Sciatic nerve (tissue), 2 donors: ENCODE data around the gene HTATSF1. TPM values are rescaled to one million over a fixed set of nuclear protein-coding genes. Genes with fewer than 3 reads are reported as not detected.
A peak's percentile ranks its signal among the peaks of the same experiment; 100 is the strongest.

ENCODE experiments used
- ATAC-seq: fragments of 200-7000 bp; cut with Tn5 transposase; one replicate; pipeline ENCODE4 v1.9.1; 2020; ENCODE audit warnings: mild to moderate bottlenecking, moderate library complexity
- DNase-seq: peaks from one replicate; pipeline ENCODE4 v3.0.0-alpha.2; 2020; ENCODE audit warnings: low spot score
- intact Hi-C: fragments of 100-400 bp; cut with DNase I; formaldehyde crosslinking; loops from one replicate; pipeline ENCODE4 v1.14.2; 2022
- total RNA-seq: library from RNA; stranded (reverse); fragmentation: NEBNext Ultra II Directional; extraction: Animal tissue kit (Norgen Biotek cat#: 25700); gene quantifications from one replicate; pipeline ENCODE4 v1.2.1, GENCODE V29; 2021
- donor health status: DM: no; HTN: no; CAD: no.
- donor health status: DM: no; HTN: no; CAD: no.

The HTATSF1 gene
- total RNA-seq, result 35.2 TPM

GRCh38 chrX:136497556-136498052 is at the start of gene HTATSF1:
Gene HTATSF1, plus strand, starts transcription at chrX:136497592. Its CDS starts 93 bp downstream, at chrX:136497685.
- intact Hi-C loops, result no loop called here
- DNase-seq (peak; percentile 58), ATAC-seq (peak; percentile 9)

DNA sequence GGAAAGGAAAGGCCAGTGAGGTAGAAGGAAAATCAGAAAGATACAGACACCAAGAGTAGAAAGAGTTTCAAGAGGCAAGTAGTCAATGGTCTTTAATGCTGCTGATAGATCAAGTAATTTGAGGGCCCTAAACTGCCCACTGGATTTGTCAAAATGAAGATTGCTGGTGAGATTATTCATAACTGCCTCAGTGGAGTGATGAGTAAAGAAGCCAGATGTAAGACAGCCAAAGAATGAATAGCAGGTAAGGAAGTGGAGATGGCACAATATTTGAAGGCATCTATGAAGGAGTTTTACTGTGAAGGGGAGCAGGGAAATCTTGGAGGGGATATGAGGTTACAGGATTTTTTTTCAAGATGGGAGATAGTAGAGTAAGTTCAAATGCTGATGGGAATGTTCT is 49.4 kb upstream of the HTATSF1 start:
- ATAC-seq, result no peak
- intact Hi-C loops, result no loop called here
- no peak for DNase-seq

- DNase-seq, result no peak
- intact Hi-C loops, result no loop called here
- ATAC-seq, result no peak
Measured at GRCh38 chrX:136450050-136450830, 47.2 kb upstream of the HTATSF1 start.

DNA sequence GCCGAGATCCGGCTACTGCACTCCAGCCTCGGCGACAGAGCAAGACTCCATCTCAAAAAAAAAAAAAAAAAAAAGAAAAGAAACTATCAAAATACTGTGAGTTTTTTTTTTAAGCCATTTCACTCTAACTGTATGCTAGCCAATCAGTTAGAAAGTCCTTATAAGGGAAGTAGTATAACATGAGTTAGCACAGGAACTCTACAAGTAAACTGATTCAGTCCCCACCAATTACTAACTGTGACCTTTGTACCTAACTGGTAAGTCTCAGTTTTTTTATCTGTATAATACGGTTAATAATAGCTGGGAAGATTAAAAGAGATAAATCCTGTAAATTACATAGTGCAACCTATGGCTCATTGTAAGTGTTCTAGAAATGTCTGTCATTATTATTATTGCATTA is 44.8 kb upstream of the HTATSF1 start:
- no peak for ATAC-seq
- intact Hi-C loops, result no loop called here

GRCh38 chrX:136453114-136453513 is 44.3 kb upstream of the HTATSF1 start:
- DNase-seq, result no peak
- no peak for ATAC-seq
- intact Hi-C loops, result no loop called here

More for the DNA sequence above, 44.8 kb upstream of the HTATSF1 start:
- no peak for DNase-seq

DNA sequence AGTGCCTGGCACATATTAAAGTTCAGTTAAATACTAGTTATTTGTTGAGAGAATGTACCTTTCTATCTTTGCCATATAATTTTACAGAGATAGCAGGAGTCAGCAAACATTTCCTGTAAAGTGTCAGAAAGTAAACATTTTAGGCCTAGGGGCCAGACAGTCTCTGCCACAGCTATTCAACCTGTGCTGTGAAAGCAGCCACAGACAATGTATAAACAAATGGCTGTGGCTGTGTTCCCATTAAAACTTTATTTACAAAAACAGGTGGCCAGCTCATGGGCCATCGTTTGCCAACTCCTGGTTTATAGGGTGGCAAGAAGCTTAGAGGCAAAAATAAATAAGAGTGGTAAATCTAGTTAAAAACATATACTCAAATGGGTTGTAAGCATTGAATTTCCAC is 43.6 kb upstream of the HTATSF1 start:
- no peak for DNase-seq
- ATAC-seq, result no peak
- intact Hi-C loops, result no loop called here

GRCh38 chrX:136456133-136456532 is 41.3 kb upstream of the HTATSF1 start:
- no peak for ATAC-seq
- intact Hi-C loops, result no loop called here
- DNase-seq, result no peak

DNA sequence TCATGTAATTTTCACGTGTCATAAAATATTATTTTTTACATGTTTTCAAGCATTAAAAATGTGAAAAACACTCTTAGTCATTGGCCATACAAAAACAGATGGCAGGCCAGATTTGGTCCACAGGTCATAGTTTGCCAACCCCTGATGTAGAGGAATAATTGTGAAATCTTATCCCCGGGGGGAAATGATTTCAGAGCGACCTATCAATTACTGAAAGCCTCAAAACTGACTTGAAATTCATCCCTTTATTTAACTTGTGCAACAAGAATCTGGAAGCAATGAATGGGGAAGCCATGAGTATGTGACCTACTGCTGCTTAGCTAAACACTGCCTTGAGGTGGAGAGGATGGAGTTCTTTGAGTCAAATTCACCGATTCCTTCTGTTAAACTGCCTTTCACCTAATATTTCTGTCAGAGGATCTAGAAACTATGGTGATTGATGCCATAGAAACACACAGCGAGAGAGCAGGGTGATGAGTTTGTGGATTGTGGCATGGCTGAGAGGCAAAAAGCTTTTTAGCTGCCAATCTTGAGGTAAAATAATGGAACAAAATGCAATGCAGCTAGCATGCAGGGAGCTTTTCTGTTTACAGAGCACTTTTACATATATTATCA is 40.0 kb upstream of the HTATSF1 start:
- ATAC-seq (peak; percentile 84), DNase-seq (no peak)
- intact Hi-C loops, result no loop called here

DNA sequence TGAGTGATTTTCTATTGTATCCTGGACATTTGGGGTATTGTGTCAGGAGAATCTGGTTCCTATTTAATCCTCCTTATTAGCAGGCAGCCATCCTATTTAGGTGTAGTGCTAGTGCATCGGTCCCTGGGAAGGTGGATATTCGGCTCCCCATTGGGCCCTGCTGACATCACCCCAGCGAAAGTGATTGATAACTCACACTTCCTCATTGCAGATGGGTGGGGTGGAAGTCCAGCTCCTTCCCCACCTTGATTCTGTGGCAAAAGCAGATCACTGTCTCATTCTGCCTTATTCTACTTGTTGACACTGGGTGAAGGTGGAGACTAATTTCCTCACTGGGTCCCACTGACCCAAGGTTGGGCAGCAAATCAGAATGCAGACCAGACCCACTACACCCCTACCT is 32.8 kb upstream of the HTATSF1 start:
- intact Hi-C loops, result no loop called here
- DNase-seq (no peak), ATAC-seq (no peak)

DNA sequence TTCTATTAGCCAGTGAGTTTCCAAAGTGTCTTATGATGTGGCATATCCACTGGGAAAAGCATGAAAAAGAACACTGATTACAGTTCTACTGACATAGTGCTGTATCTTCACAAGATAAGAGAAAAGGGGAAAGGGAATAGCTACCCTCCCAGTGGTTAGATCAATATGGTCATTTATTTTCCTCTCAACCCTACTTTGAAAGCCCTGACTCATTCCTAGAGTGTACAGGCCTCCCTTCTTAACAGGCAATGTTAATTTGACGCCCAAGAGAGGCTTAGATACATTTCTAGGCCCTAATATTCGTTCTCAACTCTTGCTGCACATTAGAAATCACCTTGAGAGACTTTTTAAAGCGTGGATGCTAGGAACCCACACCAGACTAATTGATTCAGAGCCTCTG is 30.1 kb upstream of the HTATSF1 start:
- ATAC-seq (no peak), DNase-seq (no peak)
- intact Hi-C loops, result no loop called here

GRCh38 chrX:136468391-136469103 is 28.8 kb upstream of the HTATSF1 start:
- DNase-seq, result no peak
- intact Hi-C loops, result no loop called here
- no peak for ATAC-seq

DNA sequence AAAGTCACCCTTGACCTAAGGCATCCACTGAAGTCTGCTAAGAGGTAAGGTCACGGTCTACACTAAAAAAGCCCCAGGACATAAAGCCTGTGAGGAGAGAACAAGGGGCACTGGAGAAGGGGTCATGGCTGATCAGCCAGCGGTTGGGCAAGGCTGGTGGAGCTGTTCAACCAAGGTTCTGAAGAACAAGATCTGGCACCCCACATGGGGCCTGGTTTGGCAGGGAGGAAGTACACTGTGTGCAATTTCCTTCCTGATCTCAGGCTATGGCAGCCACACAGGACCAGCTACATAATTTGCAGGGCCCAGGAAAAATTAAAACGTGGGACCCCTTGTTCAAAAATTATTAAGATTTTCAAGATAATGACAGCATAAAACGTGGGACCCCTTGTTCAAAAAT is 23.7 kb upstream of the HTATSF1 start:
- DNase-seq (no peak), ATAC-seq (no peak)
- intact Hi-C loops, result no loop called here

- intact Hi-C loops, result no loop called here
- DNase-seq, result no peak
- ATAC-seq, result no peak
Measured at GRCh38 chrX:136475236-136475635, 22.2 kb upstream of the HTATSF1 start.

- ATAC-seq (no peak), DNase-seq (no peak)
- intact Hi-C loops, result no loop called here
Measured at GRCh38 chrX:136476501-136476900, 20.9 kb upstream of the HTATSF1 start.

- ATAC-seq (no peak), DNase-seq (no peak)
- intact Hi-C loops, result no loop called here
Measured at GRCh38 chrX:136477026-136477425, 20.4 kb upstream of the HTATSF1 start.

- no peak for ATAC-seq
- intact Hi-C loops, result no loop called here
- no peak for DNase-seq
Measured at GRCh38 chrX:136480383-136480782, 17.0 kb upstream of the HTATSF1 start.

DNA sequence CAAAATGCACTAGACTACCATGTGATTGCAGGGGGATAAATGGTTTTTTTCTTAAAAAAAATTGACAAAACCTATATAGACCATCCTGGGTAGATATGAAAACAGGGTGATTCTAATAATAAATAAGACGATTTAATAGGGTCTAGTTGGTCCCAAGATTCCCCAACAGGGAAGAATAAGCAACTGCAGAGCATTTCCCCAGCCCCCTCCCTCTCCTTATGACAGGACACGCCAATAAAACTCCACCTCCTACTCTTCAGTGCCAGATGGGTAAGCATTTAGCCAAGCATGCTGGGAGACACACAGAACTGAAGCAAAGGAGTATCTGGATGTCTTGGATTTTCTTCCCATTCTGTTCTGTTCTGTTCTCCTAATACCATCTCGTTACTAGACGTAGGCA is 9.7 kb upstream of the HTATSF1 start, which contains the start of gene BRS3:
TSS of gene BRS3 (plus strand) at position 301 of the 400 bp plus-strand sequence. CDS start 168 bp downstream, outside the sequence.
- no peak for DNase-seq
- intact Hi-C loops, result no loop called here
- ATAC-seq, result no peak

GRCh38 chrX:136488706-136489105 is 8.7 kb upstream of the HTATSF1 start:
- ATAC-seq (no peak), DNase-seq (no peak)
- intact Hi-C loops, result no loop called here

DNA sequence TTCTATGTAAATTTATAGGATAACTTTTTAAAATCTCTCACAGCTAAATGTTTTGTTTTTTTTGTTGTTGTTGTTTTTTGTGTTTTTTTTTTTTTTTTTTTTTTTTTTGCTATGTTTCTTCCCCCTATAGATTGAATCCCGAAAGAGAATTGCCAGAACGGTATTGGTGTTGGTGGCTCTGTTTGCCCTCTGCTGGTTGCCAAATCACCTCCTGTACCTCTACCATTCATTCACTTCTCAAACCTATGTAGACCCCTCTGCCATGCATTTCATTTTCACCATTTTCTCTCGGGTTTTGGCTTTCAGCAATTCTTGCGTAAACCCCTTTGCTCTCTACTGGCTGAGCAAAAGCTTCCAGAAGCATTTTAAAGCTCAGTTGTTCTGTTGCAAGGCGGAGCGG is 5.6 kb upstream of the HTATSF1 start:
- ATAC-seq, result no peak
- DNase-seq, result no peak
- intact Hi-C loops, result no loop called here

DNA sequence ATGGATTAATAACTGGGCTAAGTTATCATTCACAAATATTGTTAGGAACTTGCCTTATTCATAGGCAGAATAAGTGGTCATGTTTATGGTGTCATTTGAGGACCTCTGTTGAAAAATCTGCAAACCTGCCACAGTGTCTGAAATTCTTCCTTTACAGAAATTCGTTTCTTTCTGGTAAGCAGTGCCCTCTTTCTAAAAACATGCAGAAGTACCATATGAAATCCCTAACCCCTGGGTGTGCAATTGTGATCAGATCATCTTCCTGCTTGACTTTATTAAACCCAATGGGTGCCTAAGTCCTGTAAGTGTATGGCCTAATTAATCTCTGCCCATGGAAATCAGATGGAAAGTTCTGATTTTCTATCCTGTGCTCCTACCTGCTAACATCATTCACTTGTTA is 4.4 kb upstream of the HTATSF1 start:
- no peak for DNase-seq
- ATAC-seq, result no peak
- intact Hi-C loops, result no loop called here
